Fibroblast of pulmonary artery (primary cell): Measurements from ENCODE around the gene GSTT4.
"Not testable (repeated sequence)": the region's sequence is repeated elsewhere in the genome, so short reads cannot be mapped to it uniquely, and the experiment has no call there.

ENCODE experiments used
- DNase-seq: peaks from one replicate; pipeline ENCODE4 v3.0.0-alpha.2; 2010; ENCODE audit warnings: low read depth
- H3K4me3 ChIP-seq: replicated peaks from 2 replicates; pipeline ENCODE4 v1.5.1; 2011; ENCODE audit warnings: low read depth, mild to moderate bottlenecking, control low read depth, low read length, moderate library complexity
- TF ChIP-seq, protein P1 (sequence below): IDR thresholded peaks from 2 replicates; pipeline ENCODE4 v1.5.1; 2011; ENCODE audit warnings: mild to moderate bottlenecking, control low read depth, low read length, inconsistent platforms; ENCODE audit errors: missing control alignments

Gene GSTT4

DNA sequence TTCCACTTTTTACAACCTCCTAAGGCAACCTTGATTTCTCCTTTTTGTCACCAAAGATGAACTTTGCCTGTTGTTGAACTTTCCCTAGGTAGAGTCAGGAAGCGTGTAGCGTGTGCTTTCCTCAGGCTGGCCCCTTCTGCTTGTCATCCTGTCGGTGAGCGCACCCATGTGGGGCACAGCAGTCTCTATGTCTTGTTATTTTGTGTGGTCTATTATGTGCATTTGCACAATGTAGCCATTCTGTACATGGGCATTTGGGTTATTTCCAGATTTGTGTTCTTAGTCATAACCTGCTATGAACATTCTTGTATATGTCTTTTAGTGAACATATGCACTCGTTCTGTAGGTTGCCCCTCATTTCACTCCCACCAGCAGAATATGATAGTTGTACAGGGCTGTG lies 40.8 kb upstream of the GSTT4 start:
- H3K4me3 ChIP-seq = no peak overlapping the region
- DNase-seq = no peak
- TF ChIP-seq, protein P1, sequence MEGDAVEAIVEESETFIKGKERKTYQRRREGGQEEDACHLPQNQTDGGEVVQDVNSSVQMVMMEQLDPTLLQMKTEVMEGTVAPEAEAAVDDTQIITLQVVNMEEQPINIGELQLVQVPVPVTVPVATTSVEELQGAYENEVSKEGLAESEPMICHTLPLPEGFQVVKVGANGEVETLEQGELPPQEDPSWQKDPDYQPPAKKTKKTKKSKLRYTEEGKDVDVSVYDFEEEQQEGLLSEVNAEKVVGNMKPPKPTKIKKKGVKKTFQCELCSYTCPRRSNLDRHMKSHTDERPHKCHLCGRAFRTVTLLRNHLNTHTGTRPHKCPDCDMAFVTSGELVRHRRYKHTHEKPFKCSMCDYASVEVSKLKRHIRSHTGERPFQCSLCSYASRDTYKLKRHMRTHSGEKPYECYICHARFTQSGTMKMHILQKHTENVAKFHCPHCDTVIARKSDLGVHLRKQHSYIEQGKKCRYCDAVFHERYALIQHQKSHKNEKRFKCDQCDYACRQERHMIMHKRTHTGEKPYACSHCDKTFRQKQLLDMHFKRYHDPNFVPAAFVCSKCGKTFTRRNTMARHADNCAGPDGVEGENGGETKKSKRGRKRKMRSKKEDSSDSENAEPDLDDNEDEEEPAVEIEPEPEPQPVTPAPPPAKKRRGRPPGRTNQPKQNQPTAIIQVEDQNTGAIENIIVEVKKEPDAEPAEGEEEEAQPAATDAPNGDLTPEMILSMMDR = no peak

GRCh38 chr22:24043958-24044357 lies 38.7 kb upstream of the GSTT4 start:
- TF ChIP-seq, protein P1 = no peak
- no peak for DNase-seq
- no peak overlapping the region for H3K4me3 ChIP-seq

- not testable (repeated sequence) for H3K4me3 ChIP-seq, DNase-seq
These were observed 38.2 kb upstream of the GSTT4 start for GRCh38 chr22:24043465-24043864.

- H3K4me3 ChIP-seq = no peak overlapping the region
- DNase-seq = no peak
- TF ChIP-seq, protein P1 = no peak
These were observed 35.7 kb upstream of the GSTT4 start for GRCh38 chr22:24040946-24041345.

GRCh38 chr22:24039046-24039445 lies 33.8 kb upstream of the GSTT4 start:
- TF ChIP-seq, protein P1 = no peak
- no peak overlapping the region for H3K4me3 ChIP-seq
- DNase-seq = no peak

DNA sequence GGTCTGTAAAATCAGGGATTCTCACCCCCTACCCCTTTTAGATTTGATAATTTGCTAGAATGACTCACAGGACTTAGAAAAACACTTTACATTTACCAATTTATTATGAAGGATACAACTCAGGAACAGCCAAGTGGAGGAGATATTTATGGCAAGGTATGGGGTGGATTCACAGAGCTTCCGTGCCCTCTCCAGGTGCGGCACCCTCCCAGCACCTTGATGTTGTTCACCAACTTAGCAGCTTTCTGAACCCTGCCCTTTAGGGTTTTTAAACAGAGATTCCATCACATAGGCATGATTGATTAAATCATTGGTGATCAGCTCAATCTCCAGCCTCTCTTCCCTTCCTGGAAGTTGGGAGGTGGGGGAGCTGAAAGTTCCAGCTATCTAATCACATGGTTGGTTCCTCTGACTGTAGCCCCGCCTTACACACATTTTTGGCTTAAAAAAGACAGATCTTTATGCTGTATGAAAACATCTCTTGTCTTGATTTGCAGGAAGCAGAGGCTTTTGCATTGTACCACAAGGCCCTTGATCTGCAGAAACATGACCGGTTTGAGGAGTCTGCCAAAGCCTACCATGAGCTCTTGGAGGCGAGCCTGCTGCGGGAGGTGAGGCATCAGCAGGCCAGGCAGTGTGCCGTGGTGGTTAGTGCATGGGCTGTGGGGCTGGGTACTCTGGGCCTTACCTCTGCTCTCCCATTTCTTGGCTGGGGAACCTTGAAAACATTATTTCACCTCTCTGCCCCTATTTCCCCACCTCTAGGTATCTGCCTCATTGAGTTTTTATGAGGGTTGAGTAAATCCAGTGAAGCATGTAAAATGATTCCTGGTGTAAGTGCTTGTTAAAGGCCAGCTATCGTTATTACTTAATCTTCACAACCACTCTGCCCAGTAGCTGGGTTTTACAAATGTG lies 32.9 kb upstream of the GSTT4 start:
- TF ChIP-seq, protein P1 = no peak
- no peak for DNase-seq

DNA sequence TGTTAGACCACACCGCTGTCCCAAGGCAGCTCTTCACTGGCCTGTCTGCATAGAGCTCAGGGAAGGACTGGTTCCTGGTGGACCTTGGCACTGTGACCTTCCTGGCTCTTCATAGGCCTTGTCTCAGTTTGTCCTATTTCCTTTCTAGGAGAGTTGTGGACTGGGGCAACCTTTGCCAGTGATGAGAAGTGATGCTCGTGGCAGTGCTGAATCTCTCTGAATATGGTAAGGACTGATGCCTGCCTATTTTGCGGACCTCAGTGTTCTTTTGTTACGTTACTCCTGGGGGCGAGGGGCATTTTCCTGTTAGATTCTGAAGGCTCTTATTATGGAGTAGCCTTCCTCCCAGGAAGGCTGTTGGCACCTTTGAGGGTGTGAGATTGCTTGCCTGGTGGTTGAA lies 30.0 kb upstream of the GSTT4 start:
- TF ChIP-seq, protein P1 = no peak
- no peak for DNase-seq
- H3K4me3 ChIP-seq = no peak overlapping the region

More for the DNA sequence above, 32.9 kb upstream of the GSTT4 start:
- H3K4me3 ChIP-seq = no peak overlapping the region
